Tibial artery (tissue), 4 donors: ENCODE data around the gene TAGLN2.

ENCODE experiments used
- DNase-seq, 2 donors: peaks; one replicate each; pipeline ENCODE4 v3.0.0-alpha.2; 2019
- H3K27ac ChIP-seq, 2 donors: fragments of 200-600 bp; sonication (generic) in 1 of 2; 1 replicate in 1 of 2; 2 replicates in 1 of 2; pipeline ENCODE4 v1.5.1; 2018 to 2019; ENCODE audit warnings: mild to moderate bottlenecking in 1 of 2
- H3K27me3 ChIP-seq, 2 donors: fragments of 200-600 bp; sonication (generic) in 1 of 2; one replicate each; pipeline versions ENCODE4 v1.5.1 to v1.6.0; 2016 to 2019
- H3K36me3 ChIP-seq, 3 donors: fragments of 200-600 bp; sonication (generic) in 2 of 3; one replicate each; pipeline ENCODE4 v1.5.1; 2016 to 2019; ENCODE audit warnings: mild to moderate bottlenecking in 2 of 3
- H3K4me1 ChIP-seq, 4 donors: fragments of 200-600 bp; sonication (generic) in 2 of 4; 1 replicate in 3 of 4; 2 replicates in 1 of 4; pipeline ENCODE4 v1.5.1; 2016 to 2019
- H3K4me3 ChIP-seq, 2 donors: fragments of 200-600 bp; sonication (generic) in 1 of 2; 1 replicate in 1 of 2; 2 replicates in 1 of 2; pipeline ENCODE4 v1.5.1; 2018 to 2019; ENCODE audit warnings: mild to moderate bottlenecking in 2 of 2
- H3K9me3 ChIP-seq, 3 donors: fragments of 200-600 bp; sonication (generic) in 1 of 3; one replicate each; pipeline ENCODE4 v1.5.1; 2016 to 2019
- CTCF ChIP-seq, 2 experiments: fragments of 200-600 bp in 1 of 2; fragments of 450-650 bp in 1 of 2; IDR thresholded peaks; one replicate each; pipeline ENCODE4 v1.5.1; 2017 to 2019; ENCODE audit warnings: antibody characterized with exemption in 2 of 2, mild to moderate bottlenecking in 1 of 2, moderate library complexity in 1 of 2
- intact Hi-C: fragments of 100-400 bp; cut with DNase I; formaldehyde crosslinking; loops from one replicate; pipeline ENCODE4 v1.15.0; 2023; ENCODE audit warnings: low total_unique reads

The TAGLN2 gene

GRCh38 chr1:159939678-159940002 is 14.3 kb upstream of the TAGLN2 start:
- H3K4me3 ChIP-seq = no peak overlapping the region
- H3K4me1 ChIP-seq = peaks cover 0 to 12% (median 4%) of the 10 kb centered on the region in 4 donors
- no peaks in the 10 kb centered on the region for H3K36me3 ChIP-seq
- no peaks in the 10 kb centered on the region for H3K9me3 ChIP-seq
- intact Hi-C loops = loop anchor here (5.0 kb wide), 1 partner anchor 68 kb away; no protein-coding TSS in a partner anchor
- H3K27ac ChIP-seq = no peak overlapping the region
- H3K27me3 ChIP-seq = peaks cover 0 to 66% of the 10 kb centered on the region in 2 donors
- no peak for TF ChIP-seq CTCF (IDR thresholded peaks at IDR 0.05)
- DNase-seq = no peak

DNA sequence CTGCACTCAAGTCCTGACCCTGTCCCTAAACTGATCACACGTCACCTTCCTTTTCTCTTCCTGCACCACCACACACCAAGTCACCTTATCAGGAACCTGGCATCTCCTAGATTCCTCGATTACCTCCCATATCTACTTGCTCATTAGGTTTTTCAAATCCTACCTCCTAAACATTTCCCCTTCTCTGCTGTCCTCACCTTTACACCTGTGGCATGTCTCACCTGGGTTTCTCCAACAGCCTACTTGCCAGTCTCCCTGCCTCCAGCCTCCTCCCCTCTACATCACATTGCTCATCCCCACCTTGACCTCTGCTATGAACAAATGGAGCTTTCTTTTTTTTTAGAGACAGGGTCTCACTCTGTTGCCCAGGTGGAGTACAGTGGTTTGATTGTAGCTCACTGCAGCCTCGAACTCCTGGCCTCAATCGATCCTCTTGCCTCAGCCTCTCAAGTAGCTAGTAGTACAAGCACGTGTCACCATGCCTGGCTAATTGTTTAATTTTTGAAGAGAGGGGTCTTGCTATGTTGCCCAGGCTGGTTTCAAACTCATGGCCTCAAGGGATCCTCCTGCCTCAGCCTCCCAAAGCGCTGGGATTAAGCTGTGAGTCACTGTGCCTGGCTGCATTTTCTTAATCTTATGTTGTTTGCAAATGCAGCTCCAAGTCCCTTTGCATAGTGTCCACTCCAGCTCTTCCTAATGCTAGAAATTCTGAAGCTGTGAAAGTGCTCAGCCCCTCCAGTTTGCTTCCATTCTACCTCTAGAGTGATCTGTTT is 13.8 kb upstream of the TAGLN2 start:
- no peak for TF ChIP-seq CTCF (IDR thresholded peaks at IDR 0.05)
- H3K9me3 ChIP-seq = no peaks in the 10 kb centered on the region
- no peak overlapping the region for H3K4me3 ChIP-seq
- no peaks in the 10 kb centered on the region for H3K36me3 ChIP-seq
- intact Hi-C loops = loop anchor here (5.0 kb wide), 1 partner anchor 68 kb away; no protein-coding TSS in a partner anchor
- no peak for DNase-seq
- H3K4me1 ChIP-seq = peaks cover 0 to 10% (median 4%) of the 10 kb centered on the region in 4 donors
- peaks cover 0 to 62% of the 10 kb centered on the region in 2 donors for H3K27me3 ChIP-seq
- no peak overlapping the region for H3K27ac ChIP-seq

GRCh38 chr1:159938211-159938852 is 13.0 kb upstream of the TAGLN2 start:
- TF ChIP-seq CTCF (IDR thresholded peaks at IDR 0.05) = no peak
- intact Hi-C loops = loop anchor here (5.0 kb wide), 1 partner anchor 69 kb away; no protein-coding TSS in a partner anchor
- no peak for DNase-seq
- H3K27me3 ChIP-seq = peaks cover 0 to 54% of the 10 kb centered on the region in 2 donors
- H3K36me3 ChIP-seq = no peaks in the 10 kb centered on the region
- no peaks in the 10 kb centered on the region for H3K9me3 ChIP-seq
- H3K4me1 ChIP-seq = peaks cover 0 to 10% (median 4%) of the 10 kb centered on the region in 4 donors
- no peak overlapping the region for H3K27ac ChIP-seq
- H3K4me3 ChIP-seq = no peak overlapping the region

GRCh38 chr1:159937054-159937750 is 11.9 kb upstream of the TAGLN2 start:
- intact Hi-C loops = loop anchor here (5.0 kb wide), 1 partner anchor 70 kb away; no protein-coding TSS in a partner anchor
- H3K4me1 ChIP-seq = peaks cover 0 to 15% (median 4%) of the 10 kb centered on the region in 4 donors

More at GRCh38 chr1:159937054-159937750, 11.9 kb upstream of the TAGLN2 start:
- no peak overlapping the region for H3K27ac ChIP-seq
- H3K36me3 ChIP-seq = no peaks in the 10 kb centered on the region
- H3K27me3 ChIP-seq = peaks cover 0 to 45% of the 10 kb centered on the region in 2 donors
- H3K9me3 ChIP-seq = no peaks in the 10 kb centered on the region
- TF ChIP-seq CTCF (IDR thresholded peaks at IDR 0.05) = no peak
- DNase-seq = no peak
- no peak overlapping the region for H3K4me3 ChIP-seq
